ENCODE data around the gene PGF.

- TF ChIP-seq CTCF (IDR thresholded peaks at IDR 0.05) (no peak), POLR2A (IDR thresholded peaks at IDR 0.05) (no peak), POLR2AphosphoS5 (IDR thresholded peaks at IDR 0.05) (no peak)
These were observed 43.7 kb downstream of the PGF start for GRCh38 chr14:74911704-74912103.

Measured in upper lobe of left lung (tissue), 4 donors.